DOHH2 (cell line): ENCODE results near the gene TNRC6C.
"Not testable (repeated sequence)": the region's sequence is repeated elsewhere in the genome, so short reads cannot be mapped to it uniquely, and the experiment has no call there.

Source experiments
- H3F3A ChIP-seq: fragments of 200-600 bp; sonication (generic), shearing (Covaris generic); 2 replicates; pipeline ENCODE4 v1.6.0; 2016; ENCODE audit warnings: antibody characterized with exemption, mild to moderate bottlenecking; ENCODE audit not compliant: control insufficient read depth, insufficient read depth
- H3K27ac ChIP-seq: fragments of 200-600 bp; sonication (generic); 2 replicates; pipeline ENCODE4 v1.5.1; 2014; ENCODE audit warnings: low read depth, mild to moderate bottlenecking, low read length, moderate library complexity
- H3K27me3 ChIP-seq: fragments of 200-600 bp; sonication (generic); 2 replicates; pipeline ENCODE4 v1.6.1; 2014; ENCODE audit warnings: mild to moderate bottlenecking, low read length, mixed read lengths; ENCODE audit not compliant: control insufficient read depth
- H3K36me3 ChIP-seq: fragments of 200-600 bp; sonication (generic); 2 replicates; pipeline ENCODE4 v1.6.1; 2014; ENCODE audit warnings: mild to moderate bottlenecking, low read length, moderate library complexity, mixed read lengths; ENCODE audit not compliant: control insufficient read depth
- H3K4me1 ChIP-seq: fragments of 200-600 bp; sonication (generic); 2 replicates; pipeline ENCODE4 v1.6.1; 2014; ENCODE audit warnings: mild to moderate bottlenecking, low read length, mixed read lengths; ENCODE audit not compliant: control insufficient read depth
- H3K4me2 ChIP-seq: fragments of 200-600 bp; sonication (generic); 2 replicates; pipeline ENCODE4 v1.6.0; 2014; ENCODE audit warnings: mild to moderate bottlenecking, low read length, moderate library complexity
- H3K4me3 ChIP-seq: fragments of 200-600 bp; sonication (generic); 2 replicates; pipeline ENCODE4 v1.5.1; 2014; ENCODE audit warnings: mild to moderate bottlenecking, low read length, mixed read lengths
- H3K79me2 ChIP-seq: fragments of 200-600 bp; sonication (generic); 2 replicates; pipeline ENCODE4 v1.6.1; 2014; ENCODE audit warnings: mild to moderate bottlenecking, low read length, mixed read lengths; ENCODE audit not compliant: control insufficient read depth
- H3K9me2 ChIP-seq: fragments of 200-600 bp; sonication (generic); replicated peaks from 2 replicates; pipeline ENCODE4 v1.6.1; 2014; ENCODE audit warnings: mild to moderate bottlenecking, low read length, mixed read lengths; ENCODE audit not compliant: control insufficient read depth
- H3K9me3 ChIP-seq: fragments of 200-600 bp; sonication (generic); 2 replicates; pipeline ENCODE4 v1.6.1; 2014; ENCODE audit warnings: antibody characterized with exemption, low read length, mixed read lengths; ENCODE audit not compliant: control insufficient read depth, insufficient read depth
- H4K20me1 ChIP-seq: fragments of 200-600 bp; sonication (generic); 2 replicates; pipeline ENCODE4 v1.6.0; 2014; ENCODE audit warnings: low read depth, mild to moderate bottlenecking, antibody characterized with exemption, low read length, moderate library complexity; ENCODE audit not compliant: control insufficient read depth, insufficient read depth
- EZH2phosphoT487 ChIP-seq: fragments of 200-600 bp; sonication (generic); IDR thresholded peaks from 2 replicates; pipeline ENCODE4 v1.6.1; 2017; ENCODE audit warnings: borderline replicate concordance, mild to moderate bottlenecking, antibody characterized with exemption, low read length, moderate library complexity, mixed read lengths
- TF ChIP-seq, protein P1 (sequence below): fragments of 200-600 bp; sonication (generic); IDR thresholded peaks from one replicate; pipeline ENCODE4 v1.5.1; 2014; ENCODE audit warnings: antibody characterized with exemption, mild to moderate bottlenecking, low read depth, low read length; ENCODE audit not compliant: poor library complexity, severe bottlenecking

TNRC6C gene

GRCh38 chr17:78079253-78079652 lies 120.8 kb downstream of the TNRC6C start:
- Histone ChIP-seq H3K4me2 (no peak overlapping the region), H3K4me3 (no peak overlapping the region), H3K27ac (no peak overlapping the region), H3K9me2 (no peaks in the 10 kb centered on the region), H3K36me3 (peaks cover 30% of the 10 kb centered on the region), H3F3A (no peaks in the 10 kb centered on the region), H3K79me2 (no peaks in the 10 kb centered on the region), H3K9me3 (no peaks in the 10 kb centered on the region), H3K27me3 (no peaks in the 10 kb centered on the region), H3K4me1 (no peaks in the 10 kb centered on the region), H4K20me1 (no peaks in the 10 kb centered on the region)
- TF ChIP-seq, protein P1, sequence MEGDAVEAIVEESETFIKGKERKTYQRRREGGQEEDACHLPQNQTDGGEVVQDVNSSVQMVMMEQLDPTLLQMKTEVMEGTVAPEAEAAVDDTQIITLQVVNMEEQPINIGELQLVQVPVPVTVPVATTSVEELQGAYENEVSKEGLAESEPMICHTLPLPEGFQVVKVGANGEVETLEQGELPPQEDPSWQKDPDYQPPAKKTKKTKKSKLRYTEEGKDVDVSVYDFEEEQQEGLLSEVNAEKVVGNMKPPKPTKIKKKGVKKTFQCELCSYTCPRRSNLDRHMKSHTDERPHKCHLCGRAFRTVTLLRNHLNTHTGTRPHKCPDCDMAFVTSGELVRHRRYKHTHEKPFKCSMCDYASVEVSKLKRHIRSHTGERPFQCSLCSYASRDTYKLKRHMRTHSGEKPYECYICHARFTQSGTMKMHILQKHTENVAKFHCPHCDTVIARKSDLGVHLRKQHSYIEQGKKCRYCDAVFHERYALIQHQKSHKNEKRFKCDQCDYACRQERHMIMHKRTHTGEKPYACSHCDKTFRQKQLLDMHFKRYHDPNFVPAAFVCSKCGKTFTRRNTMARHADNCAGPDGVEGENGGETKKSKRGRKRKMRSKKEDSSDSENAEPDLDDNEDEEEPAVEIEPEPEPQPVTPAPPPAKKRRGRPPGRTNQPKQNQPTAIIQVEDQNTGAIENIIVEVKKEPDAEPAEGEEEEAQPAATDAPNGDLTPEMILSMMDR = no peak
- no peak for TF ChIP-seq EZH2phosphoT487

DNA sequence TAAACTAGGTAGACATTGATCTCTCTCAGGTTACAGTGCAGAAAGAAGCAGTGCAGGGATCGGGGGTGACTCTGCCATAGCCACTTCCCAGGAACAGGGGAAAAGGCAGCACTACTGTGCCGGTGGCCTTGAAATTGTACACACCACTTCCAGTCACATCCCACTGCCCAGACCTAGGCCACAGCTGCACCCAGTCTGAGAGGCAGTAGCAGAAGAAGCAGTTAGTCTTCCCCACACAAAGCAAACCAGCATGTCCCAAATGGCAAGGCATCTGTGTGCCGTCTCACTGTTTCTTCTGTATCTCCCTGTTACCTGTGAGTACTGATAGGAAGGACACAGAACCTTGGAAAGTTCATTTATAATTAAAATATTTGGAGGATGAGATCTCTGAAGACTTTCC lies 123.0 kb downstream of the TNRC6C start:
- no peaks in the 10 kb centered on the region for H4K20me1 ChIP-seq
- no peak overlapping the region for H3K27ac ChIP-seq
- no peaks in the 10 kb centered on the region for H3K4me1 ChIP-seq
- no peak overlapping the region for H3K4me2 ChIP-seq
- H3F3A ChIP-seq = no peaks in the 10 kb centered on the region
- H3K9me2 ChIP-seq = no peaks in the 10 kb centered on the region
- H3K4me3 ChIP-seq = no peak overlapping the region
- no peaks in the 10 kb centered on the region for H3K9me3 ChIP-seq
- H3K27me3 ChIP-seq = no peaks in the 10 kb centered on the region
- H3K36me3 ChIP-seq = peaks cover 18% of the 10 kb centered on the region
- no peaks in the 10 kb centered on the region for H3K79me2 ChIP-seq
- TF ChIP-seq EZH2phosphoT487 = no peak
- TF ChIP-seq, protein P1 = no peak

DNA sequence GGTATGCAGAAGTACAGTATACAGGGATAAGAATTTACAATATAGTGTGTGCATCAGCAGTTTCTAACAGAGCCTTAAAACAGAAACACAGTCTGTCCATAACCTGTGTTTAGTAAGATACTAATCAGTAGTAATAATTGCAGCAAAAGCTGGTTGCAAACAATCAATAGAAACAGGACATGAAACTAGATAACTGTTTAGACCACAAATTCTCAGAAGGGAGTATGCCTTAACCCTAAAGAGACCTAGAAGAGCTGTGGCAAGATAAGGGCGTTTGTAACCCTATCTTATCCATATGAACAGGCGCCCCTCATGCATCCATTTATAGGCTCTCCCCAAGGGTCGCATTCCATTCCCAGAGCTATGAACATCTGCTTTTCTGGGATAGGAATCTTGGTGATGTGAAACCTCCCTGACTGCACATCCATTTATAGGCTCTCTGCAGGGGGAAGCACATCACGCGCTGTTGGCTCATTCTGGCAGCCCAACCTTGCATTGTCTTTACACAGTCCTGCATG lies 123.9 kb downstream of the TNRC6C start:
- H3K4me3 ChIP-seq, H3K4me1 ChIP-seq, H3K27me3 ChIP-seq, H3F3A ChIP-seq, H3K9me2 ChIP-seq, H3K79me2 ChIP-seq, H3K27ac ChIP-seq, H3K4me2 ChIP-seq, H3K9me3 ChIP-seq, H4K20me1 ChIP-seq: not testable (repeated sequence)
- H3K36me3 ChIP-seq = peaks cover 14% of the 10 kb centered on the region

DNA sequence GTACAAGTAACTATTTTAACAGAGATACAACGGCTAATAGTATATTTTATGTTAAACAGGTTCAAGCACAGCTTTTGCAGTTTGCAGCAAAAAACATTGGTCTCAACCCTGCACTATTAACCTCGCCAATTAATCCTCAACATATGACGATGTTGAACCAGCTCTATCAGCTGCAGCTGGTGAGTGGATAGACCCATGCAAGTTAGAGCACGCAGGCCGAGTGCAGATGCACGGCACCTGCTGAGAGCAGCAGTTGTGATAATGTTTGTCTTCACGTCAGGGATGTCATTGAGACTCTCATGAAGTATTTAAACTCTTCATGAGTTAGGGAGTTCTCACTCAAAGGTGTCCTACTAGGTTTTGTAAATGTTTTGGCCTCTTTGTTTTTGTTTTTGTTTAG lies 124.5 kb downstream of the TNRC6C start:
- Histone ChIP-seq H3K27ac (no peak overlapping the region), H3K27me3 (no peaks in the 10 kb centered on the region), H3K4me2 (no peak overlapping the region), H3K4me1 (no peaks in the 10 kb centered on the region), H3K36me3 (peaks cover 14% of the 10 kb centered on the region), H3K4me3 (no peak overlapping the region), H3K79me2 (no peaks in the 10 kb centered on the region), H3K9me2 (no peaks in the 10 kb centered on the region), H3F3A (no peaks in the 10 kb centered on the region), H3K9me3 (no peaks in the 10 kb centered on the region), H4K20me1 (no peaks in the 10 kb centered on the region)
- TF ChIP-seq, protein P1 = no peak
- no peak for TF ChIP-seq EZH2phosphoT487
